IMR-90 (cell line): ENCODE measurements around the gene TNRC6C. TPM values are rescaled to one million over a fixed set of nuclear protein-coding genes. Genes with fewer than 3 reads are reported as not detected.
A peak's percentile ranks its signal among the peaks of the same experiment; 100 is the strongest.

ENCODE experiments used
- ATAC-seq: fragments of 200-7000 bp; cut with Tn5 transposase; 2 replicates; pipeline ENCODE4 v1.9.1; 2020; ENCODE audit warnings: low read depth, mild to moderate bottlenecking, moderate library complexity
- BruUV-seq: library from RNA; stranded (reverse); fragments of 400-500 nt; replicated peaks from 2 replicates; lab custom pipeline; 2021; lab: Mats Ljungman, UMichigan
- CTCF ChIA-PET: fragments of 300-600 bp; formaldehyde crosslinking; extraction: SDS; loops from one replicate; lab custom pipeline; 2021; ENCODE audit warnings: antibody characterized with exemption; lab: Yijun Ruan, JAX
- POLR2A ChIA-PET: fragments of 300-600 bp; sonication (Branson Sonifier 250); formaldehyde crosslinking; loops from one replicate; lab custom pipeline; 2022; ENCODE audit warnings: antibody characterized with exemption; ENCODE audit not compliant: unreplicated experiment; lab: Charles Lee
- DNase-seq: peaks from one replicate; pipeline ENCODE4 v3.0.0; 2013
- H2AFZ ChIP-seq: replicated peaks from 2 replicates; pipeline ENCODE3; 2013; ENCODE audit warnings: low read length, mild to moderate bottlenecking; ENCODE audit not compliant: poor library complexity
- H2AK5ac ChIP-seq: 2 replicates; pipeline ENCODE4 v1.6.1; 2013; ENCODE audit warnings: low read depth, low read length, inconsistent platforms
- H2AK9ac ChIP-seq: replicated peaks from 2 replicates; pipeline ENCODE3; 2013; ENCODE audit warnings: mild to moderate bottlenecking, low read depth, low read length, moderate library complexity; ENCODE audit not compliant: poor library complexity
- H2BK120ac ChIP-seq: 2 replicates; pipeline ENCODE4 v1.6.1; 2013; ENCODE audit warnings: low read depth, low read length, inconsistent platforms
- H2BK15ac ChIP-seq: 3 replicates; pipeline ENCODE4 v1.6.1; 2013; ENCODE audit warnings: low read depth, low read length, inconsistent platforms
- H2BK20ac ChIP-seq: 2 replicates; pipeline ENCODE4 v1.6.1; 2013; ENCODE audit warnings: low read depth, mild to moderate bottlenecking, inconsistent platforms, low read length, moderate library complexity
- H2BK5ac ChIP-seq: 2 replicates; pipeline ENCODE4 v1.6.1; 2013; ENCODE audit warnings: mild to moderate bottlenecking, low read depth, low read length, inconsistent platforms; ENCODE audit not compliant: poor library complexity, severe bottlenecking
- H3K14ac ChIP-seq: replicated peaks from 2 replicates; pipeline ENCODE4 v1.6.1; 2013; ENCODE audit warnings: low read depth, low read length, inconsistent platforms
- H3K18ac ChIP-seq: 2 replicates; pipeline ENCODE4 v1.6.1; 2013; ENCODE audit warnings: low read depth, low read length, control low read depth
- H3K23ac ChIP-seq: 2 replicates; pipeline ENCODE4 v1.6.1; 2013; ENCODE audit warnings: low read depth, low read length, inconsistent platforms
- H3K27ac ChIP-seq: 2 replicates; pipeline ENCODE4 v1.5.1; 2013; ENCODE audit warnings: mild to moderate bottlenecking, control low read depth, low read length; ENCODE audit not compliant: insufficient read depth
- H3K27me3 ChIP-seq: 2 replicates; pipeline ENCODE4 v1.6.1; 2013; ENCODE audit warnings: low read length; ENCODE audit not compliant: control insufficient read depth, insufficient read depth
- H3K36me3 ChIP-seq: 2 replicates; pipeline ENCODE4 v1.6.1; 2013; ENCODE audit warnings: low read length, mixed read lengths; ENCODE audit not compliant: control insufficient read depth, insufficient read depth
- H3K4ac ChIP-seq: 2 replicates; pipeline ENCODE4 v1.6.1; 2013; ENCODE audit warnings: low read depth, low read length, inconsistent platforms
- H3K4me1 ChIP-seq: 2 replicates; pipeline ENCODE4 v1.6.1; 2013; ENCODE audit warnings: low read length, mixed read lengths; ENCODE audit not compliant: control insufficient read depth, insufficient read depth
- H3K4me2 ChIP-seq: 2 replicates; pipeline ENCODE4 v1.6.1; 2013; ENCODE audit warnings: low read depth, mild to moderate bottlenecking, control low read depth, low read length, moderate library complexity
- H3K4me3 ChIP-seq: 2 replicates; pipeline ENCODE4 v1.5.1; 2013; ENCODE audit warnings: low read depth, mild to moderate bottlenecking, control low read depth, low read length, moderate library complexity; ENCODE audit not compliant: insufficient read depth
- H3K56ac ChIP-seq: 2 replicates; pipeline ENCODE4 v1.6.1; 2013; ENCODE audit warnings: low read length, inconsistent platforms; ENCODE audit not compliant: insufficient read depth; ENCODE audit errors: extremely low read depth
- H3K79me1 ChIP-seq, 2 experiments: 2 replicates each; pipeline ENCODE4 v1.6.1; 2013; ENCODE audit warnings: low read length in 2 of 2, inconsistent platforms in 1 of 2, low read depth in 1 of 2
- H3K9ac ChIP-seq: 2 replicates; pipeline ENCODE4 v1.6.1; 2013; ENCODE audit warnings: low read depth, low read length, control low read depth
- H3K9me1 ChIP-seq: 2 replicates; pipeline ENCODE4 v1.6.1; 2013; ENCODE audit warnings: low read length, inconsistent platforms; ENCODE audit not compliant: insufficient read depth
- H3K9me3 ChIP-seq: 2 replicates; pipeline ENCODE4 v1.6.1; 2013; ENCODE audit warnings: low read length; ENCODE audit not compliant: control insufficient read depth, insufficient read depth
- H4K20me1 ChIP-seq: 2 replicates; pipeline ENCODE4 v1.6.1; 2013; ENCODE audit warnings: low read length, inconsistent platforms; ENCODE audit not compliant: insufficient read depth
- H4K5ac ChIP-seq: 2 replicates; pipeline ENCODE4 v1.6.1; 2013; ENCODE audit warnings: mild to moderate bottlenecking, low read depth, low read length, control low read depth
- H4K8ac ChIP-seq, 2 experiments: 2 replicates each; pipeline ENCODE4 v1.6.1; 2013; ENCODE audit warnings: low read depth in 2 of 2, low read length in 2 of 2, control low read depth in 1 of 2, inconsistent platforms in 1 of 2
- H4K91ac ChIP-seq: 2 replicates; pipeline ENCODE4 v1.6.1; 2013; ENCODE audit warnings: low read depth, low read length, inconsistent platforms; ENCODE audit not compliant: insufficient read depth
- RFX5 ChIP-seq: IDR thresholded peaks from 2 replicates; pipeline ENCODE4 v1.8.0; 2012; ENCODE audit warnings: low read depth, mild to moderate bottlenecking, low read length, moderate library complexity
- USF2 ChIP-seq: fragments of 150-350 bp; IDR thresholded peaks from 2 replicates; pipeline ENCODE4 v1.6.1; 2017; ENCODE audit warnings: mild to moderate bottlenecking, antibody characterized with exemption, low read length, low read depth
- WGBS, 2 experiments: methylation state at CpG; one replicate each; pipeline versions ENCODE4 v1.1.5 to v1.1.7; 2013; ENCODE audit warnings: missing lambda C conversion rate in 2 of 2; ENCODE audit not compliant: insufficient read length in 1 of 2; ENCODE audit errors: extremely low coverage in 2 of 2; 5-methylcytosine and 5-hydroxymethylcytosine counted together
- dilution Hi-C: fragments of 300-500 bp; cut with HindIII; formaldehyde crosslinking; loops from one replicate; pipeline ENCODE4 v1.14.3; 2018; ENCODE audit warnings: low sequenced_read_pairs; ENCODE audit not compliant: unreplicated experiment
- in situ Hi-C: fragments of 300-500 bp; cut with MboI; formaldehyde crosslinking; loops from 3 replicates; pipeline ENCODE4 v1.14.3; 2019; ENCODE audit warnings: low sequenced_read_pairs, inconsistent platforms, mixed read lengths
- intact Hi-C: fragments of 100-400 bp; cut with micrococcal nuclease; formaldehyde crosslinking; loops from 2 replicates; pipeline ENCODE4 v1.10.0; 2022
- polyA plus RNA-seq, 3 experiments: library from polyadenylated mRNA; depleted of rRNA; stranded (reverse); fragments of >200 nt; gene quantifications; 2 replicates each; pipeline ENCODE4 v1.2.3, GENCODE V29; 2012; ENCODE audit warnings: low replicate concordance in 1 of 3
- total RNA-seq: library from RNA; depleted of rRNA; stranded (reverse); fragments of >200 nt; gene quantifications from 2 replicates; pipeline ENCODE4 v1.2.3, GENCODE V29; 2012

TNRC6C gene
- total and polyA plus RNA-seq, 2 of the 4 experiments (the other 2 are of a cell fraction) = 1.6 to 2.7 TPM

DNA sequence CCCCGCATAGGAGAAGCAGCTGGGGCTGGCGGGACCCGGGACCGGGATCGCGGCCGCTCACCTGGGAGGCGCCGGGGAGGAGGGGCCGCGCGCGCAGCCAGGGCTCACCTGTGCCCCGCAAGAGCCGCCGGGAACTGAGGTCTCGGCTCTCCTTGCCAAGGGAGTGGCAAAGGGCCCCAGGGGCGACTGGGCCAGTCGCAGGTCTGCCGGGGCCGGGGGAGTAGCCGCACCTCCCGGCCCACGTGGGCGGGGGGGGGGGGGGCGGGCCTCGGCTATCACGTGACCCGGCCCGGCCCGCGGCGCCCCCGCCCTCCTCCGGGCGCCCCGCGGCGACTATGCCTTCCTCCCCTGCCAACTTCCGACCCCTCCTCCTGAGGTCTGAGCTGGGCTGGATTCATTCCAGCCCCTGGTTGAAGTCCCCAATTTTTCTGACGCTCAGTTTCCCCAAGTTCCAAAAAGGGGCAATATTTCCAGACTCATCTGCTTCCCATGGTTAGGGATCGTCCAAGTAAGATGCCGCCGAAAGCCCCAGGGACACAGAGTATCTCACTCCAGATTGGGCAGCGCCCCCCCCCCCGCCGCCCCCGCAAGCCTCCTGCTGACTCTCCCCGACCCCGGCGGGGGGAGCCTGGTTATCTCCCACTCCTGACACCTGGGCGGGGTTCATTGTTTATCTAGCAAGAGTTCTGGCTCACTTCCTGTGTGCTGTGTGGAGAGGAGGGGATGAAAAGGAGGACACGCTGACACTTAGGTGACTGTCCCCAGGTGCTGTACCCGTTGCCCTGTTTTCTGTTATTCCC lies 170.2 kb downstream of the TNRC6C start, which contains the start of gene TMC6:
Gene TMC6 (minus strand): TSS at position 205 of the 800 bp plus-strand sequence. CDS start 1,923 bp downstream, outside the sequence.
- in situ Hi-C loops (no loop called here), intact Hi-C loops (no loop called here), dilution Hi-C loops (no loop called here)
- no peak within 1 kb of the TSS for H2BK5ac ChIP-seq
- H4K5ac ChIP-seq = no peak within 1 kb of the TSS
- H3K27ac ChIP-seq = no peak within 1 kb of the TSS
- peak within 1 kb of the TSS; percentile 45 for H3K4me3 ChIP-seq
- H3K4ac ChIP-seq = no peak within 1 kb of the TSS
- peak; percentile 16; the same call in 1 of the 2 replicates for ATAC-seq
- no peak within 1 kb of the TSS for H2BK15ac ChIP-seq
- no peak within 1 kb of the TSS for H4K91ac ChIP-seq
- no peak within 1 kb of the TSS; the same call in 1 of the 2 replicates for H3K9ac ChIP-seq
- TF ChIP-seq RFX5 (no peak), USF2 (peak; percentile 77)
- H3K56ac ChIP-seq = no peak within 1 kb of the TSS
- no peaks in the 10 kb centered on the region for H3K9me3 ChIP-seq
- H2BK120ac ChIP-seq = no peak within 1 kb of the TSS
- no peaks in the 10 kb centered on the region for H3K36me3 ChIP-seq
- H3K4me2 ChIP-seq = peak within 1 kb of the TSS; percentile 94
- no peak within 1 kb of the TSS for H3K23ac ChIP-seq
- H4K8ac ChIP-seq = no peak within 1 kb of the TSS
- H3K79me1 ChIP-seq = no peaks in the 10 kb centered on the region
- CTCF ChIA-PET = no interaction called here
- H2AK5ac ChIP-seq = no peak within 1 kb of the TSS
- POLR2A ChIA-PET = no interaction called here
- no peaks in the 10 kb centered on the region for H3K9me1 ChIP-seq
- no peak within 1 kb of the TSS for H3K18ac ChIP-seq
- H2BK20ac ChIP-seq = no peak within 1 kb of the TSS
- H3K4me1 ChIP-seq = peaks cover 2% of the 10 kb centered on the region; the same call in 1 of the 2 replicates
- BruUV-seq = no TSS peak
- H3K14ac ChIP-seq = no peak within 1 kb of the TSS
- H2AK9ac ChIP-seq = no peak within 1 kb of the TSS
- H3K27me3 ChIP-seq = peaks cover 67% of the 10 kb centered on the region
- 0% methylated on average over 17 of the region's 54 CpGs; no CpG with 5 or more reads in 1 of the 2 experiments for WGBS, 2 experiments
- H4K20me1 ChIP-seq = no peaks in the 10 kb centered on the region; the same call in 1 of the 2 replicates
- no peak for DNase-seq
- peak within 1 kb of the TSS; percentile 87 for H2AFZ ChIP-seq
